ENCODE measurements around the gene FBN2. TPM values are rescaled to one million over a fixed set of nuclear protein-coding genes. Genes with fewer than 3 reads are reported as not detected.

FBN2 gene
- total and polyA plus RNA-seq, 12 donors = 2.2 to 237 (median 21.6) TPM

GRCh38 chr5:128252196-128252595 lies 285.8 kb downstream of the FBN2 start:
- Histone ChIP-seq H3K4me3 (no peak overlapping the region), H3K27ac (no peak overlapping the region), H3K36me3 (replicated peaks in 1 of 2) (no peaks in the 10 kb centered on the region), H3K4me1 (replicated peaks in 1 of 2) (no peaks in the 10 kb centered on the region), H3K9me3 (replicated peaks in 1 of 3) (no peaks in the 10 kb centered on the region), H3K27me3 (no peaks in the 10 kb centered on the region)
- WGBS, 4 donors = 67 to 100% (median 89%) methylated on average over 1 of the region's 1 CpG
- TF ChIP-seq CTCF (IDR thresholded peaks at IDR 0.05) = no peak
- TF ChIP-seq POLR2A (IDR thresholded peaks at IDR 0.05) = no peak
- intact Hi-C loops (cut with DNase I) = no loop called here
- no peak for DNase-seq

GRCh38 chr5:128245974-128246373 lies 292.1 kb downstream of the FBN2 start:
- intact Hi-C loops (cut with DNase I) = no loop called here
- H3K4me1 ChIP-seq (replicated peaks in 1 of 2) = no peaks in the 10 kb centered on the region
- H3K27ac ChIP-seq = no peak overlapping the region
- no peak for DNase-seq
- no peaks in the 10 kb centered on the region for H3K9me3 ChIP-seq (replicated peaks in 1 of 3)
- H3K4me3 ChIP-seq = no peak overlapping the region
- TF ChIP-seq CTCF (IDR thresholded peaks at IDR 0.05) (no peak), POLR2A (IDR thresholded peaks at IDR 0.05) (no peak)
- H3K36me3 ChIP-seq (replicated peaks in 1 of 2) = no peaks in the 10 kb centered on the region
- H3K27me3 ChIP-seq = no peaks in the 10 kb centered on the region
- 87 to 89% (median 88%) methylated on average over 4 of the region's 4 CpGs for WGBS, 4 donors

- TF ChIP-seq POLR2A (IDR thresholded peaks at IDR 0.05) = no peak
- no peak for TF ChIP-seq CTCF (IDR thresholded peaks at IDR 0.05)
- H3K4me3 ChIP-seq = no peak overlapping the region
- intact Hi-C loops (cut with DNase I) = no loop called here
These were observed 294.0 kb downstream of the FBN2 start for GRCh38 chr5:128243958-128244582.

GRCh38 chr5:128241051-128241695 lies 296.9 kb downstream of the FBN2 start:
- no peaks in the 10 kb centered on the region for H3K4me1 ChIP-seq (replicated peaks in 1 of 2)
- no peak for DNase-seq
- WGBS, 4 donors = 80 to 93% (median 87%) methylated on average over 2 of the region's 2 CpGs
- no peaks in the 10 kb centered on the region for H3K9me3 ChIP-seq (replicated peaks in 1 of 3)
- H3K36me3 ChIP-seq (replicated peaks in 1 of 2) = no peaks in the 10 kb centered on the region
- H3K27me3 ChIP-seq = no peaks in the 10 kb centered on the region
- TF ChIP-seq POLR2A (IDR thresholded peaks at IDR 0.05) = no peak
- TF ChIP-seq CTCF (IDR thresholded peaks at IDR 0.05) = no peak
- no peak overlapping the region for H3K27ac ChIP-seq
- intact Hi-C loops (cut with DNase I) = no loop called here
- no peak overlapping the region for H3K4me3 ChIP-seq

More at GRCh38 chr5:128243958-128244582, 294.0 kb downstream of the FBN2 start:
- WGBS, 4 donors = 57 to 76% (median 65%) methylated on average over 3 of the region's 3 CpGs
- DNase-seq = no peak
- no peaks in the 10 kb centered on the region for H3K27me3 ChIP-seq
- no peak overlapping the region for H3K27ac ChIP-seq
- no peaks in the 10 kb centered on the region for H3K9me3 ChIP-seq (replicated peaks in 1 of 3)
- no peaks in the 10 kb centered on the region for H3K36me3 ChIP-seq (replicated peaks in 1 of 2)
- H3K4me1 ChIP-seq (replicated peaks in 1 of 2) = no peaks in the 10 kb centered on the region
